HL-60 (cell line): ENCODE data around the gene AFF2.
A peak's percentile ranks its signal among the peaks of the same experiment; 100 is the strongest.

Source experiments
- DNase-seq, 2 experiments: peaks; one replicate each; pipeline ENCODE4 v3.0.0-alpha.2; 2010 to 2020; ENCODE audit warnings: low read depth in 1 of 2, low spot score in 1 of 2
- H3K27ac ChIP-seq: fragments of 250-450 bp; sonication (Bioruptor Pico); replicated peaks from 2 replicates; pipeline ENCODE4 v1.5.1; 2020; ENCODE audit warnings: mild to moderate bottlenecking, moderate library complexity
- H3K27me3 ChIP-seq: fragments of 250-450 bp; sonication (Bioruptor Pico); 2 replicates; pipeline ENCODE4 v1.5.1; 2021; ENCODE audit warnings: mild to moderate bottlenecking, moderate library complexity; ENCODE audit not compliant: insufficient read depth, poor library complexity, severe bottlenecking
- H3K4me3 ChIP-seq: replicated peaks from 2 replicates; pipeline ENCODE4 v1.5.1; 2011; ENCODE audit warnings: mild to moderate bottlenecking, control low read depth, low read length; ENCODE audit not compliant: insufficient read depth
- CTCF ChIP-seq: IDR thresholded peaks from one replicate; pipeline ENCODE4 v1.5.1; 2011; ENCODE audit warnings: low read length, control low read depth, inconsistent platforms; ENCODE audit not compliant: insufficient read depth
- GABPA ChIP-seq: IDR thresholded peaks from 2 replicates; pipeline ENCODE4 v1.6.1; 2012; ENCODE audit warnings: low read depth
- POLR2AphosphoS5 ChIP-seq: IDR thresholded peaks from 2 replicates; pipeline ENCODE4 v1.6.1; 2012; ENCODE audit warnings: low read depth
- REST ChIP-seq: IDR thresholded peaks from 2 replicates; pipeline ENCODE4 v1.6.1; 2012; ENCODE audit warnings: low read depth; ENCODE audit not compliant: insufficient replicate concordance
- SPI1 ChIP-seq: IDR thresholded peaks from 2 replicates; pipeline ENCODE4 v1.6.1; 2012; ENCODE audit warnings: low read depth, mild to moderate bottlenecking, borderline replicate concordance

The AFF2 gene

GRCh38 chrX:148522006-148522405, 21.6 kb downstream of the AFF2 start:
- H3K4me3 ChIP-seq = no peak overlapping the region
- DNase-seq = no peak
- H3K27me3 ChIP-seq = no peaks in the 10 kb centered on the region
- no peak overlapping the region for H3K27ac ChIP-seq
- TF ChIP-seq GABPA (no peak), REST (no peak), SPI1 (no peak), POLR2AphosphoS5 (no peak), CTCF (no peak)

- H3K27ac ChIP-seq = no peak overlapping the region
- TF ChIP-seq CTCF = no peak
- TF ChIP-seq SPI1 = no peak
- no peak for TF ChIP-seq POLR2AphosphoS5
- no peak for TF ChIP-seq GABPA
- TF ChIP-seq REST = no peak
- DNase-seq = no peak
These were observed 23.1 kb downstream of the AFF2 start for GRCh38 chrX:148523303-148524080.

GRCh38 chrX:148530464-148531077, 30.2 kb downstream of the AFF2 start:
- no peak overlapping the region for H3K27ac ChIP-seq
- no peaks in the 10 kb centered on the region for H3K27me3 ChIP-seq
- TF ChIP-seq SPI1 = no peak
- peak; percentile 26 for TF ChIP-seq CTCF
- no peak for DNase-seq
- no peak overlapping the region for H3K4me3 ChIP-seq

More at GRCh38 chrX:148523303-148524080, 23.1 kb downstream of the AFF2 start:
- Histone ChIP-seq H3K27me3 (no peaks in the 10 kb centered on the region), H3K4me3 (no peak overlapping the region)
